ENCODE measurements around the gene DUSP22. TPM values are rescaled to one million over a fixed set of nuclear protein-coding genes. Genes with fewer than 3 reads are reported as not detected.

Gene DUSP22
- total RNA-seq, 1 donor = 17.0 TPM

DNA sequence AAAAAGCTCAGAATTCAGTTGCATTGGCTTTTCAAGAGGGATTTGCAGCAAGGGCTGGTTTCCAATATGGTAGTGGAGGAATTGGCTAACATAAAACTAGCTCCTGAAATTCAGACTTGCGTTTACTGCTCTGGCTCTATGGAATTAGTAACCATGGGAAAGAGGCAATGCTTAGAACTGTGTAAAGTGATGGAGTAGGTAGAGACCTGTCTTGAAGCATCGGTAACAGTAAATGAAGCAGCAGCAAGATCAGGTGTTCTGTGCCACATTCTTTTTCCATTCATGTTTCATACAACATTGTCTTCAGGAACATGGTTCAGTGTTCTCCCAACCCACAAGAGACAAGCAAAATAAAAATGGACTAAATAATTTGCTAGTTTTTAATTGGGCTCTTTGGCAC lies 105.8 kb downstream of the DUSP22 start:
- DNase-seq (ENCODE audit: low read depth) = no peak
- TF ChIP-seq, protein P1, sequence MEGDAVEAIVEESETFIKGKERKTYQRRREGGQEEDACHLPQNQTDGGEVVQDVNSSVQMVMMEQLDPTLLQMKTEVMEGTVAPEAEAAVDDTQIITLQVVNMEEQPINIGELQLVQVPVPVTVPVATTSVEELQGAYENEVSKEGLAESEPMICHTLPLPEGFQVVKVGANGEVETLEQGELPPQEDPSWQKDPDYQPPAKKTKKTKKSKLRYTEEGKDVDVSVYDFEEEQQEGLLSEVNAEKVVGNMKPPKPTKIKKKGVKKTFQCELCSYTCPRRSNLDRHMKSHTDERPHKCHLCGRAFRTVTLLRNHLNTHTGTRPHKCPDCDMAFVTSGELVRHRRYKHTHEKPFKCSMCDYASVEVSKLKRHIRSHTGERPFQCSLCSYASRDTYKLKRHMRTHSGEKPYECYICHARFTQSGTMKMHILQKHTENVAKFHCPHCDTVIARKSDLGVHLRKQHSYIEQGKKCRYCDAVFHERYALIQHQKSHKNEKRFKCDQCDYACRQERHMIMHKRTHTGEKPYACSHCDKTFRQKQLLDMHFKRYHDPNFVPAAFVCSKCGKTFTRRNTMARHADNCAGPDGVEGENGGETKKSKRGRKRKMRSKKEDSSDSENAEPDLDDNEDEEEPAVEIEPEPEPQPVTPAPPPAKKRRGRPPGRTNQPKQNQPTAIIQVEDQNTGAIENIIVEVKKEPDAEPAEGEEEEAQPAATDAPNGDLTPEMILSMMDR (IDR thresholded peaks at IDR 0.05; ENCODE audit: insufficient read depth, low read length) = no peak
- H3K4me3 ChIP-seq (ENCODE audit: low read depth, low read length) = no peak overlapping the region

DNA sequence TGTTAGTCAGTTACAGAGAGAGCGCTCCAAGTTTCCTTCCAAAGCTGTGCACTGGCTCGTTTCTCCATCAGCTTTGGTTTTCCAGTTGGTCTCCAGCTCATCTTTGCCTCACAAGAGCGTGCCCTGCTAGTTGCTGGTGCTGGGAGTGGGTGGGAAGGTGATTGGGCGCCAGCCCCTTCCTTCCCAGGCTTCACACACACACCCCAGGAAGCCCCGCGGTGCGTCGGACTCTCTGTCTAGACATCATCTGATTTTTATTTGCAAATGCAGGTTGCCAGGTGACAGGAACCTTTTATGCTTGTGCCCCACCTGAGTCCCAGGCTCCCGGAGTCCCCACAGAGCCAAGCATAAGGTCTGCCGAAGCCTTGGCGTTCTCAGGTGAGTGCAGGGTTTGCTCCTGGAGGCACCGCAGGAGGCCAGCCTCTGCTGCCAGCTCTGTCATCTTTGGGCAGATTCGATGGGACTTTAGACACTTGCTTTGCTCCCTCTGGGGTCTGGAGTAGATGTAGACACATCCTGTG lies 106.3 kb downstream of the DUSP22 start:
- no peak overlapping the region for H3K4me3 ChIP-seq (ENCODE audit: low read depth, low read length)
- no peak for DNase-seq (ENCODE audit: low read depth)
- TF ChIP-seq, protein P1 (IDR thresholded peaks at IDR 0.05; ENCODE audit: insufficient read depth, low read length) = no peak

DNA sequence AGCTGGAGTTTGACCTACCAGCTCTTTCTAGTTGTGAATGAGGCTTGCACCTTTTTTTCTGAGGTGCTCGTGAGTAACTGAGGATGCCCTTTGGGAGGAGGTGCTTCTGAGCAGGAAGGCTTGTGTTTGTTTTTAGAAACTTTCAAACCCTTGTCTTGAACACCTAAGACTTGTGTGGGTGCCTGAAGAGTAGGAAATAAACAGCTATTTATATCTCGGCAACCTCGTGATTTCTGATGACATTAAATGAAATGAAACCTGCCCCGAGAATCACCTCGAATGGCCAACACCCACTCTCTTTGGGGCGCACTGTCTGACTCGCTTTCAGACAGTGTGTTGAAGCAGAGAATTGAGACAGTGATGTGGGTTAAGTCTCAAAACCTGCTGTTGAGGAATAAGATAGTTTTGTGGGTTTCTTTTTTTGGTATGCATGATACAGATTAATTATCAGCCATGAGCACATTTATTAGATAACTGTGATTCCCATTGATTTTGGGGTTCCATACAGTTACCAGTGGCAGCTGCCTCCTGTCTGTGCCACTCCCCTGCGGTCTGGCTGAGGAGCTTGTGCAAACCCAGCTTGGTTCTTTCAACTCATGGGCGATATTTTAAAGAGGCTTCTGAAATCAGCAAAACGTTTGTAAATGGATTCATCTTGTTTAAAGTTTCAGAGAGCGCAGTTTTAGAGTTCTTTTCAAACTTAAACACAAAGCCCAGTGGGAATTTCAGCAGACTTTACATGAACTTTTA lies 107.7 kb downstream of the DUSP22 start:
- TF ChIP-seq, protein P1 (IDR thresholded peaks at IDR 0.05; ENCODE audit: insufficient read depth, low read length) = no peak
- H3K4me3 ChIP-seq (ENCODE audit: low read depth, low read length) = no peak overlapping the region
- no peak for DNase-seq (ENCODE audit: low read depth)

DNA sequence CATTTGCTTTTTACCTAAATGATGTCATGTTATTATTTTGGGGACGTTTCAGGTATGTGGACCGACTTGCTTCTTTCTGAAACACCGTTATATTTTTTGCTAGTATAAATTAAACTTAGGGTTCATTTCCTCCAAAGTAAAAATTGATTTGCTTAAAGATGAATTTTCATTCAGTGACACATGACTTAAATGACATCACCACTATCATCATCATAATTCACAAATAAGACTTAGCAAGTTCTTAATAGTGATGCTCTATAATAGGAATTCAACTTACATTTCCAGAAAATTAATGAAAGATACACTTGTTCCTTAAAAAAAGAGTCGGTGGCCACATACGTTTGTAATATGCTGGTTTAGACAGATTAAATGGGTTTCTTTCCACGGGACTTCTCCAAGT lies 108.5 kb downstream of the DUSP22 start:
- no peak for DNase-seq (ENCODE audit: low read depth)
- H3K4me3 ChIP-seq (ENCODE audit: low read depth, low read length) = no peak overlapping the region
- TF ChIP-seq, protein P1 (IDR thresholded peaks at IDR 0.05; ENCODE audit: insufficient read depth, low read length) = no peak

Other genes starting within 250 kb of the DUSP22 start
- 2.3 TPM in 1 of 2 replicates, not detected in the other for gene IRF4, start 99.3 kb downstream of the DUSP22 start, total RNA-seq (ENCODE audit: low replicate concordance)

All from fibroblast of the aortic adventitia (primary cell).